ENCODE data around the gene COQ10B.

- no peak for TF ChIP-seq CTCF (IDR thresholded peaks at IDR 0.05)
- TF ChIP-seq POLR2A (IDR thresholded peaks at IDR 0.05), result no peak
Observed at GRCh38 chr2:197515315-197515738, 62.0 kb downstream of the COQ10B start.
